Measurements from ENCODE around the gene SMOC2. TPM values are rescaled to one million over a fixed set of nuclear protein-coding genes. Genes with fewer than 3 reads are reported as not detected.

Gene SMOC2
- total RNA-seq, 1 experiment from 2014 or later, result 0.42 TPM

GRCh38 chr6:168394606-168395005 is 46.4 kb upstream of the SMOC2 start:
- RAD21 ChIA-PET (ENCODE audit: low non-redundant PET in 1 of 2, low total read pairs in 2 of 2, uncharacterized antibody in 2 of 2, unreplicated experiment in 2 of 2), result no interaction called here
- BruUV-seq (replicated peaks), result no TSS peak
- Histone ChIP-seq H4K20me1 (ENCODE audit: insufficient read depth) (no peaks in the 10 kb centered on the region), H3K9ac (ENCODE audit: low read length) (no peak overlapping the region), H3K79me2 (ENCODE audit: insufficient read depth, low read length) (no peaks in the 10 kb centered on the region), H3K9me2 (ENCODE audit: insufficient read depth) (no peaks in the 10 kb centered on the region), H3K27ac (ENCODE audit: low read depth, low read length) (no peak overlapping the region), H3K9me3 (ENCODE audit: control insufficient read depth in 1 of 2, insufficient read depth in 1 of 2, low read depth in 1 of 2, low read length in 2 of 2) (no peaks in the 10 kb centered on the region), H3K27me3 (ENCODE audit: insufficient read depth, low read length) (no peaks in the 10 kb centered on the region), H3K4me3 (replicated peaks in 1 of 2; ENCODE audit: low read depth in 1 of 2, low read length in 2 of 2) (no peak overlapping the region), H3K36me3 (ENCODE audit: control insufficient read depth in 1 of 2, insufficient read depth in 2 of 2, low read length in 2 of 2) (no peaks in the 10 kb centered on the region), H3K4me2 (ENCODE audit: low read length) (no peak overlapping the region), H3K4me1 (ENCODE audit: control insufficient read depth in 1 of 2, insufficient read depth in 2 of 2, low read length in 2 of 2) (no peaks in the 10 kb centered on the region), H2AFZ (ENCODE audit: low read depth, low read length, poor library complexity, severe bottlenecking) (no peak overlapping the region)
- DNase-seq (ENCODE audit: low read depth, low spot score) (no peak), ATAC-seq (no peak)
- intact Hi-C loops (cut with micrococcal nuclease), result no loop called here
- POLR2A ChIA-PET, result no interaction called here
- CTCF ChIA-PET, result no interaction called here
- TF ChIP-seq ZBTB33 (IDR thresholded peaks at IDR 0.05; ENCODE audit: extremely low read depth, insufficient replicate concordance, low read length) (no peak), MAX (IDR thresholded peaks at IDR 0.05) (no peak), EZH2 (IDR thresholded peaks at IDR 0.05) (no peak), POLR2A (IDR thresholded peaks at IDR 0.05; ENCODE audit: borderline replicate concordance, extremely low read depth, insufficient read depth, insufficient read length) (no peak), REST (IDR thresholded peaks at IDR 0.05; ENCODE audit: low read depth) (no peak), YY1 (IDR thresholded peaks at IDR 0.05; ENCODE audit: extremely low read depth, insufficient replicate concordance, low read depth, low read length) (no peak), SRF (IDR thresholded peaks at IDR 0.05; ENCODE audit: low read depth) (no peak), SIN3A (IDR thresholded peaks at IDR 0.05; ENCODE audit: low read depth) (no peak), ZNF274 (IDR thresholded peaks at IDR 0.05; ENCODE audit: low read depth, low read length) (no peak), CEBPB (IDR thresholded peaks at IDR 0.05; ENCODE audit: low read depth) (no peak), EZH2phosphoT487 (IDR thresholded peaks at IDR 0.05; ENCODE audit: borderline replicate concordance) (no peak), EGR1 (IDR thresholded peaks at IDR 0.05; ENCODE audit: low read depth) (no peak), CTCF (IDR thresholded peaks at IDR 0.05 in 2 of 3, conservative IDR thresholded peaks at IDR 0.05 in 1 of 3; ENCODE audit: borderline replicate concordance in 1 of 3, insufficient read depth in 1 of 3, low read depth in 2 of 3, low read length in 2 of 3) (no peak), SP1 (IDR thresholded peaks at IDR 0.05; ENCODE audit: low read depth) (no peak), ZFX (IDR thresholded peaks at IDR 0.05) (no peak), CBX3 (IDR thresholded peaks at IDR 0.05; ENCODE audit: low read depth) (no peak)
